Smooth muscle cell (in vitro differentiated cells): Measurements from ENCODE around the gene RTP3. TPM values are rescaled to one million over a fixed set of nuclear protein-coding genes. Genes with fewer than 3 reads are reported as not detected.

ENCODE experiments used
- DNase-seq: peaks from one replicate; lab custom pipeline; 2025; ENCODE audit not compliant: unreplicated experiment; lab: John Stamatoyannopoulos, UW
- H2AFZ ChIP-seq: fragments of 200-600 bp; sonication (generic); 2 replicates; pipeline ENCODE4 v1.6.0; 2016; ENCODE audit warnings: antibody characterized with exemption, low read depth, mild to moderate bottlenecking
- H3F3A ChIP-seq: fragments of 200-600 bp; sonication (generic); 2 replicates; pipeline ENCODE4 v1.6.0; 2017; ENCODE audit warnings: antibody characterized with exemption, low read depth
- H3K27ac ChIP-seq: fragments of 200-600 bp; sonication (generic); 2 replicates; pipeline ENCODE4 v1.5.1; 2016; ENCODE audit warnings: low read depth, mild to moderate bottlenecking
- H3K27me3 ChIP-seq: fragments of 200-600 bp; sonication (generic); 2 replicates; pipeline ENCODE4 v1.6.1; 2016; ENCODE audit warnings: low read depth, mild to moderate bottlenecking
- H3K36me3 ChIP-seq: fragments of 200-600 bp; sonication (generic); 2 replicates; pipeline ENCODE4 v1.5.1; 2016; ENCODE audit warnings: low read depth
- H3K4me1 ChIP-seq: fragments of 200-600 bp; sonication (generic); 2 replicates; pipeline ENCODE4 v1.5.1; 2016; ENCODE audit warnings: low read depth
- H3K4me2 ChIP-seq: fragments of 200-600 bp; sonication (generic); 2 replicates; pipeline ENCODE4 v1.6.0; 2016; ENCODE audit warnings: mild to moderate bottlenecking
- H3K4me3 ChIP-seq: fragments of 200-600 bp; sonication (generic); 2 replicates; pipeline ENCODE4 v1.5.1; 2016; ENCODE audit warnings: mild to moderate bottlenecking
- H3K79me2 ChIP-seq: fragments of 200-600 bp; sonication (generic); 2 replicates; pipeline ENCODE4 v1.6.0; 2016; ENCODE audit warnings: low read depth, mild to moderate bottlenecking
- H3K9ac ChIP-seq: fragments of 200-600 bp; sonication (generic); 2 replicates; pipeline ENCODE4 v1.6.0; 2016; ENCODE audit warnings: low read depth
- H3K9me3 ChIP-seq: fragments of 200-600 bp; sonication (generic); replicated peaks from 2 replicates; pipeline ENCODE4 v1.5.1; 2016; ENCODE audit warnings: low read depth
- H4K20me1 ChIP-seq: fragments of 200-600 bp; sonication (generic); 2 replicates; pipeline ENCODE4 v1.6.0; 2016; ENCODE audit warnings: low read depth
- WGBS: methylation state at CpG from one replicate; pipeline ENCODE4 v1.1.7; 2016; ENCODE audit warnings: low lambda C conversion rate; 5-methylcytosine and 5-hydroxymethylcytosine counted together
- polyA plus RNA-seq: library from polyadenylated mRNA; unstranded; fragments of >200 nt; fragmentation: Nextera tagmentation; extraction: Ambion mirVana; gene quantifications from 2 replicates; pipeline ENCODE4 v1.2.1, GENCODE V29; 2016
- total RNA-seq: library from RNA; depleted of rRNA; stranded (reverse); fragments of >200 nt; gene quantifications from 2 replicates; pipeline ENCODE4 v1.2.3, GENCODE V29; 2014
- TF ChIP-seq, protein P1 (sequence below): fragments of 200-600 bp; sonication (generic); IDR thresholded peaks from 2 replicates; pipeline ENCODE4 v1.5.1; 2017; ENCODE audit warnings: borderline replicate concordance, mild to moderate bottlenecking, antibody characterized with exemption; ENCODE audit not compliant: insufficient read depth, poor library complexity, severe bottlenecking

Gene RTP3
- total and polyA plus RNA-seq, 2 experiments from 2014 or later = 0.19 TPM; not detected in 1

DNA sequence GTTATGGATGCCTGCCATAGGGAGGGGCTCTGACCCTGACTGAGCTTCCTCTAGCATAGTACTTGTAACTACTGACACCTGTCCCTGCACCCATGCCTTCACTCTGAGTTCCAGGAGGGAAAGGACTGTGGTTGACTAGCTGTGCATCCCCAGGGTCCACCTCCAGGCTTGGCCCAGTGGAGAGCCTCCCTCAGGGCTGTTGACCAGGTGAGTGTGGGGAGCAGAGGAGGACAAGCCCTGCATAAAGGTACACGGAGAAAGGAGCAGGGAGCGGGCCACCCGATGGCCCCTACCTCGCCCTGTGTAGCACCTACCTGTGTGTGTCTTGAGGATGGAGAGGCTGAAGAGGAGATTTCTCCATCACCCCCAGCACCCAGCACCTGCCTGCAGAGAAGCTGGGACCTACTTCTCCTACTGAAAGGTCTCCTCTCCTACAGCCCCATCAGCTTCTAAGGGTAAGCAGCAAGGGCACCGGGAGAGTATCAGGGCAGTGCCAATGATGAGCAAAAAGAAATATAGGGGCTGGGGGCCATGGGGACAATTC, 26.3 kb upstream of the RTP3 start:
- Histone ChIP-seq H3K9me3 (no peaks in the 10 kb centered on the region), H3K27ac (no peak overlapping the region), H4K20me1 (no peaks in the 10 kb centered on the region), H3K9ac (no peak overlapping the region), H3K4me2 (no peak overlapping the region), H3F3A (no peaks in the 10 kb centered on the region), H3K27me3 (peaks cover 3% of the 10 kb centered on the region), H3K79me2 (no peaks in the 10 kb centered on the region), H3K36me3 (no peaks in the 10 kb centered on the region), H2AFZ (no peak overlapping the region), H3K4me3 (no peak overlapping the region), H3K4me1 (no peaks in the 10 kb centered on the region)
- TF ChIP-seq, protein P1, sequence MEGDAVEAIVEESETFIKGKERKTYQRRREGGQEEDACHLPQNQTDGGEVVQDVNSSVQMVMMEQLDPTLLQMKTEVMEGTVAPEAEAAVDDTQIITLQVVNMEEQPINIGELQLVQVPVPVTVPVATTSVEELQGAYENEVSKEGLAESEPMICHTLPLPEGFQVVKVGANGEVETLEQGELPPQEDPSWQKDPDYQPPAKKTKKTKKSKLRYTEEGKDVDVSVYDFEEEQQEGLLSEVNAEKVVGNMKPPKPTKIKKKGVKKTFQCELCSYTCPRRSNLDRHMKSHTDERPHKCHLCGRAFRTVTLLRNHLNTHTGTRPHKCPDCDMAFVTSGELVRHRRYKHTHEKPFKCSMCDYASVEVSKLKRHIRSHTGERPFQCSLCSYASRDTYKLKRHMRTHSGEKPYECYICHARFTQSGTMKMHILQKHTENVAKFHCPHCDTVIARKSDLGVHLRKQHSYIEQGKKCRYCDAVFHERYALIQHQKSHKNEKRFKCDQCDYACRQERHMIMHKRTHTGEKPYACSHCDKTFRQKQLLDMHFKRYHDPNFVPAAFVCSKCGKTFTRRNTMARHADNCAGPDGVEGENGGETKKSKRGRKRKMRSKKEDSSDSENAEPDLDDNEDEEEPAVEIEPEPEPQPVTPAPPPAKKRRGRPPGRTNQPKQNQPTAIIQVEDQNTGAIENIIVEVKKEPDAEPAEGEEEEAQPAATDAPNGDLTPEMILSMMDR = no peak
- DNase-seq = no peak
- whole genome bisulfite sequencing = 92% methylated on average over 5 of the region's 5 CpGs

DNA sequence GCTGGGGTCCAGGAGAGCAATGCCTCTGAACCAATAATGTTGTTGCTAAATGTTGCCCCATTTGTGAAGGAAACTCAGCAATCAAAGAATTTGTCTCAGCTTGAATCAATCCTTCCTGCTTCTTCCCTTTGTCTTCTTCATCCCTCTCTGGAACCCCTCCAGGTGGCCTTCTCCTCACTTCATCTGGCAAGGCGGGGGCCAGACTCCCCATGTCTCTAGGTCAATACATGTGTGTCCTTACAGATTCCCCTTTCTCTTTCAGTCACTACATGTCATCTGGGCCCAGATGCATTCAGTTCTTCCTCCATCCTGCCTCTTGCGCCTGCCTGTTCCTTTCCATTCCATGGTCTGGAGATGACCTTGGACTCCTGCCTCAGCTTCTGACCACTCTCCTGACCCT, 25.0 kb upstream of the RTP3 start:
- Histone ChIP-seq H3K4me2 (no peak overlapping the region), H3K79me2 (no peaks in the 10 kb centered on the region), H3K4me3 (no peak overlapping the region), H3F3A (no peaks in the 10 kb centered on the region), H3K36me3 (no peaks in the 10 kb centered on the region), H2AFZ (no peak overlapping the region), H3K27me3 (peaks cover 3% of the 10 kb centered on the region), H3K27ac (no peak overlapping the region), H4K20me1 (no peaks in the 10 kb centered on the region), H3K9ac (no peak overlapping the region), H3K4me1 (no peaks in the 10 kb centered on the region), H3K9me3 (no peaks in the 10 kb centered on the region)
- TF ChIP-seq, protein P1 = no peak
- no peak for DNase-seq
- WGBS = 88% methylated on average over 2 of the region's 2 CpGs

DNA sequence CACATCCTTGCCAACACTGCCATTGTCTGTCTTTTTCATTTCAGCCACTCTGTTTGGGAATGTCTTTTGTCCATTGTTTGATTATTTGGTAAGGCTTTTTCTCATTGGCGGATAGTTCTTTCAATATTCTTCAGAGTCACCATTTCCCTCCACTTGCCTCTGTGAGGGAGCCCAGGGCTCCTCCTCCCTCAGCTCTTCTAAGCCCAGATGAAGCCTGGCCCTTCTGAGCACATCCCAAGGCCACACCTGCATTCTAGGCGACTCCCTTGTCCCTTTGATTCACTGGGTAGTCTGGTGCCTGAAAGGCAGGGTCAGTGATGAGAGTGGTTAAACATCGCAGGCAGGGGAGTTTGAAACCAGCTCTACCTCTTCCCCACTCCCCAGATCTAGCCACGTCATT, 20.6 kb upstream of the RTP3 start:
- Histone ChIP-seq H3K27me3 (peaks cover 3% of the 10 kb centered on the region), H3K79me2 (no peaks in the 10 kb centered on the region), H3K27ac (no peak overlapping the region), H3K4me1 (no peaks in the 10 kb centered on the region), H3F3A (no peaks in the 10 kb centered on the region), H2AFZ (no peak overlapping the region), H3K9me3 (no peaks in the 10 kb centered on the region), H3K36me3 (no peaks in the 10 kb centered on the region), H3K4me3 (no peak overlapping the region), H3K9ac (no peak overlapping the region), H3K4me2 (no peak overlapping the region), H4K20me1 (no peaks in the 10 kb centered on the region)
- TF ChIP-seq, protein P1 = no peak
- DNase-seq = no peak
- 79% methylated on average over 4 of the region's 4 CpGs for WGBS

DNA sequence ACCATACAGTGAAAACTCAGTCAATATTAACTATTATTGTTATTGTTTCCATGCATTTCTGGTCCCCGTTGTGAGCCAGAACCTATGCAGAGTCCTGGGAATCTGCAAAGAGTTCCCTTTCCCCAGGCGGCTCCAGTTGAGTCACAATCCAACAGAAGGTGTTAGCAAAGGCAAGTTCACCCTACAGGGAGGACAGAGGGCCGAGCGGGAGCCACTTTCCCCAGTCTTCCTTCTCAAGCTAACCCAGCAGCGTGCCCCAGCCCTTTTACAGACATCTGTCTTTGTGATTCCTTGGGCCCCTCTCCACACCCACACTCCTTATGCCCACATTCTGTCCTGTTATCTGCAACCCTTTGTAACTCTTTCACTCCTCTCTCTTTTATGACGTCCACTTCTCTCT, 20.0 kb upstream of the RTP3 start:
- whole genome bisulfite sequencing = 79% methylated on average over 6 of the region's 6 CpGs
- Histone ChIP-seq H3K4me1 (no peaks in the 10 kb centered on the region), H3K36me3 (no peaks in the 10 kb centered on the region), H3K79me2 (no peaks in the 10 kb centered on the region), H3K4me3 (no peak overlapping the region), H2AFZ (no peak overlapping the region), H3K27ac (no peak overlapping the region), H3K27me3 (no peaks in the 10 kb centered on the region), H3F3A (no peaks in the 10 kb centered on the region), H3K9me3 (no peaks in the 10 kb centered on the region), H3K4me2 (no peak overlapping the region), H3K9ac (no peak overlapping the region), H4K20me1 (no peaks in the 10 kb centered on the region)
- TF ChIP-seq, protein P1 = no peak
- DNase-seq = no peak
